HepG2 (cell line): ENCODE results near the gene SLC4A5. TPM values are rescaled to one million over a fixed set of nuclear protein-coding genes. Genes with fewer than 3 reads are reported as not detected.

ENCODE experiments used
- CREM ChIP-seq, 2 experiments: sonication (generic) in 1 of 2; formaldehyde crosslinking in 1 of 2; IDR thresholded peaks; 2 replicates each; pipeline versions ENCODE4 v1.4.0 to v1.6.1; 2016 to 2020; ENCODE audit warnings: antibody characterized with exemption in 1 of 2, mild to moderate bottlenecking in 1 of 2, missing genetic modification reagents in 1 of 2
- GFI1 ChIP-seq: sonication (generic); formaldehyde crosslinking; IDR thresholded peaks from 2 replicates; pipeline ENCODE4 v1.5.0; 2020; ENCODE audit warnings: missing genetic modification reagents, mild to moderate bottlenecking, borderline replicate concordance
- GMEB2 ChIP-seq: IDR thresholded peaks from 2 replicates; pipeline ENCODE4 v1.6.1; 2016; ENCODE audit warnings: missing biosample characterization, missing genetic modification reagents, low read depth
- HDAC2 ChIP-seq: sonication (generic); formaldehyde crosslinking; IDR thresholded peaks from 2 replicates; pipeline ENCODE4 v1.4.0; 2020; ENCODE audit warnings: missing genetic modification reagents
- HOXA7 ChIP-seq: sonication (generic); formaldehyde crosslinking; IDR thresholded peaks from 2 replicates; pipeline ENCODE4 v1.8.1; 2022; ENCODE audit warnings: mild to moderate bottlenecking, missing genetic modification reagents, moderate library complexity
- KLF16 ChIP-seq, 2 experiments: sonication (generic) in 1 of 2; formaldehyde crosslinking in 1 of 2; IDR thresholded peaks; 2 replicates each; pipeline versions ENCODE4 v1.6.1 to v1.8.0; 2016 to 2023; ENCODE audit warnings: missing genetic modification reagents in 2 of 2, missing compliant biosample characterization in 1 of 2
- PHF20 ChIP-seq: sonication (generic); formaldehyde crosslinking; IDR thresholded peaks from 2 replicates; pipeline ENCODE4 v1.5.0; 2020; ENCODE audit warnings: mild to moderate bottlenecking, missing genetic modification reagents
- PHF21A ChIP-seq: sonication (generic); formaldehyde crosslinking; IDR thresholded peaks from 2 replicates; pipeline ENCODE4 v1.5.0; 2020; ENCODE audit warnings: mild to moderate bottlenecking, missing genetic modification reagents
- RAD51 ChIP-seq: fragments of 450-650 bp; IDR thresholded peaks from 2 replicates; pipeline ENCODE4 v1.6.1; 2016; ENCODE audit warnings: borderline replicate concordance
- RFX3 ChIP-seq: IDR thresholded peaks from 2 replicates; pipeline ENCODE4 v1.6.1; 2016; ENCODE audit warnings: missing biosample characterization, missing genetic modification reagents
- RFXAP ChIP-seq: sonication (generic); formaldehyde crosslinking; IDR thresholded peaks from 2 replicates; pipeline ENCODE4 v1.4.0; 2020; ENCODE audit warnings: missing genetic modification reagents, borderline replicate concordance
- RXRA ChIP-seq: sonication (generic); formaldehyde crosslinking; IDR thresholded peaks from 2 replicates; pipeline ENCODE4 v1.5.1; 2020; ENCODE audit warnings: missing genetic modification reagents
- SIX1 ChIP-seq: sonication (generic); formaldehyde crosslinking; IDR thresholded peaks from 2 replicates; pipeline ENCODE4 v1.4.0; 2020; ENCODE audit warnings: missing genetic modification reagents, borderline replicate concordance
- SMYD3 ChIP-seq: sonication (generic); formaldehyde crosslinking; IDR thresholded peaks from 2 replicates; pipeline ENCODE4 v1.8.1; 2023; ENCODE audit warnings: mild to moderate bottlenecking, missing genetic modification reagents
- ZFAT ChIP-seq: sonication (generic); formaldehyde crosslinking; conservative IDR thresholded peaks from 2 replicates; pipeline ENCODE4 v1.8.1; 2023; ENCODE audit warnings: missing genetic modification reagents, inconsistent platforms
- ZMYM3 ChIP-seq: sonication (generic); formaldehyde crosslinking; IDR thresholded peaks from 2 replicates; pipeline ENCODE4 v1.5.1; 2020; ENCODE audit warnings: mild to moderate bottlenecking, missing genetic modification reagents
- ZNF317 ChIP-seq: sonication (generic); formaldehyde crosslinking; IDR thresholded peaks from 2 replicates; pipeline ENCODE4 v1.5.0; 2020; ENCODE audit warnings: mild to moderate bottlenecking, missing genetic modification reagents
- ZNF329 ChIP-seq: sonication (generic); formaldehyde crosslinking; IDR thresholded peaks from 2 replicates; pipeline ENCODE4 v1.9.0; 2021; ENCODE audit warnings: low read depth, mild to moderate bottlenecking, missing genetic modification reagents
- ZNF414 ChIP-seq: sonication (generic); formaldehyde crosslinking; IDR thresholded peaks from 2 replicates; pipeline ENCODE4 v1.5.0; 2020; ENCODE audit warnings: missing genetic modification reagents
- ZNF446 ChIP-seq: sonication (generic); formaldehyde crosslinking; IDR thresholded peaks from 2 replicates; pipeline ENCODE4 v1.5.0; 2020; ENCODE audit warnings: mild to moderate bottlenecking, missing genetic modification reagents
- ZNF460 ChIP-seq: sonication (generic); formaldehyde crosslinking; IDR thresholded peaks from 2 replicates; pipeline ENCODE4 v1.5.1; 2020; ENCODE audit warnings: missing genetic modification reagents, mild to moderate bottlenecking, borderline replicate concordance
- ZNF776 ChIP-seq: sonication (generic); formaldehyde crosslinking; IDR thresholded peaks from 2 replicates; pipeline ENCODE4 v1.4.0; 2020; ENCODE audit warnings: mild to moderate bottlenecking, missing genetic modification reagents
- polyA plus RNA-seq, 8 experiments: library from polyadenylated mRNA; depleted of rRNA in 3 of 8; stranded (reverse) in 7 of 8; unstranded in 1 of 8; fragments of >200 nt; fragmentation: Illumina TruSeq in 4 of 8; extraction: Trizol in 4 of 8; gene quantifications; 2 replicates each; pipeline versions ENCODE4 v1.2.1 to v1.2.3, GENCODE V29; 2011 to 2016; ENCODE audit warnings: low read depth in 4 of 8, missing spikeins in 1 of 8, mixed read lengths in 1 of 8; ENCODE audit not compliant: insufficient read depth in 1 of 8
- total RNA-seq, 5 experiments: library from RNA; depleted of rRNA; stranded (reverse); fragments of >200 nt; fragmentation: Illumina TruSeq; extraction: Trizol; gene quantifications; 2 replicates each; pipeline ENCODE4 v1.2.3, GENCODE V29; 2016; ENCODE audit warnings: low read depth in 1 of 5
- TF ChIP-seq, protein P1 (sequence below): sonication (generic); formaldehyde crosslinking; IDR thresholded peaks from 2 replicates; pipeline ENCODE4 v1.8.0; 2022; ENCODE audit warnings: missing genetic modification reagents, mild to moderate bottlenecking, inconsistent platforms, borderline replicate concordance
- TF ChIP-seq, protein P2 (sequence below): sonication (generic); IDR thresholded peaks from 2 replicates; pipeline ENCODE4 v1.6.1; 2016; ENCODE audit warnings: low read depth, borderline replicate concordance

The SLC4A5 gene
- total and polyA plus RNA-seq, 2 of the 13 experiments (the other 11 are each of a cell fraction or from before 2014, with no cell fraction given) = 0.50 TPM; not detected in 1

DNA sequence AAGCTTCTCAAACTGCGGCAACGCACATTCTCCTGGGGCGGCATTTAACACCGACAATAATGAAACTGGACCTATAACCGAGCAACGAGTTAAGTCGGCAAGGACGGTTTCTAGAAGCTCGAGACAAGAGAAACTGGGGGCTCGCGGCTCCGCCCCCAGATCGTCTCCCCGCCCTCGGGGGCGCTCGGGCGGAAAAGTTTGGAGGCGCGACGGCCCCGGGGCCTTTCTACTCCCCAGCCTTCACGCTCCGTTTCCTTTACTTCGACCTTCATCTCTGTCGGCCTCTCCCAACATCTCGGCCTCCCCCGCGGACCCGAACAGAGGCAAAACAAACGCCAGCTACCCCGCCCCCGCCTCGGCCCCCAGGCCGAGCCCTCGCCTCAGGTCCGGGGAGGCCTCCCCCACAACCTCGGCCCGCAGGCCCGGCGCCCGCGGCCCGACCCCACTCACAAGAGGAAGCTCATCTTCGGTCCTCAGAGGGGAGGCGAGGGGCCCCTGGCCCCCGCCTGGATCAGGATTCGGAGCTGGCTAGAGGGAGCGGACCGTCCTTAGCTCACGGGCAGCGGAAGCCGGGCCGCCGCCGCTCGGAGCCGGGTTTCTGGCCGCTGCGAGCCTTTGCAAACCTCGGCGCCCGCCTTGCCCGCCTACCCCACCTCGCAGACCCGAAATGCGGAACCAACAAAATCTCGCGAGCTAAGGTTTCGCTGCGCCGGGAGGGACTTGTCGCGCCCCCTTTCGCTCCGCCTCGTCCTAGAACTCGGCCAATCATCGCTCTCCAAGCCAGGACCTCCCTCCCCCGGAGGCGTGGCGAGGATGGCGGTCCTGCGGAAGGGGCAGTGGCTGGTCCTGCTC, 164.8 kb downstream of the SLC4A5 start, which contains the start of gene MOB1A (continued):
- TF ChIP-seq, protein P1, sequence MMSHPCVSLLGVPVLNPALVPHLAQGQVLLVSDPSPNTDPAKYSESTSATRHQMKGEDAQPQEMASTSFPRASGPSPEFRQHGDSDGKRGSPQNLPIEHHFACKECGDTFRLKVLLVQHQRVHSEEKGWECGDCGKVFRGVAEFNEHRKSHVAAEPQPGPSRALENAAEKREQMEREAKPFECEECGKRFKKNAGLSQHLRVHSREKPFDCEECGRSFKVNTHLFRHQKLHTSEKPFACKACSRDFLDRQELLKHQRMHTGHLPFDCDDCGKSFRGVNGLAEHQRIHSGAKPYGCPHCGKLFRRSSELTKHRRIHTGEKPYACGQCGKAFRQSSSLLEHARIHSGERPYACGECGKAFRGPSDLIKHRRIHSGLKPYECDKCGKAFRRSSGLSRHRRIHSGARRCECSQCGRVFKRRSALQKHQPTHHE (CRISPR knock-in tag) = peak; percentile 83; the same call in 1 of the 2 replicates
- TF ChIP-seq RFX3 (CRISPR knock-in tag) = no peak
- no peak for TF ChIP-seq ZNF317 (CRISPR knock-in tag)
- peak; percentile 86 for TF ChIP-seq GFI1 (CRISPR knock-in tag)
- peak; percentile 69 for TF ChIP-seq PHF21A (CRISPR knock-in tag)
- no peak for TF ChIP-seq SIX1
- peak; percentile 26; the same call in 1 of the 2 replicates for TF ChIP-seq ZNF460 (CRISPR knock-in tag)
- peak; percentile 83 for TF ChIP-seq PHF20 (CRISPR knock-in tag)
- TF ChIP-seq GMEB2 = no peak
- peak; percentile 8; the same call in 1 of the 2 replicates for TF ChIP-seq HDAC2
- TF ChIP-seq ZNF329 = 0 out of 2 replicates have a peak, but pooled peaks have one; percentile 40
- TF ChIP-seq ZNF446 (CRISPR knock-in tag) = no peak
- no peak; the same call in 1 of the 2 replicates for TF ChIP-seq ZNF776 (CRISPR knock-in tag)
- peak; percentile 52; the same call in 1 of the 2 replicates for TF ChIP-seq ZNF414 (CRISPR knock-in tag)
- TF ChIP-seq CREM (IDR thresholded peaks at IDR 0.05) = peak; percentile 39; the same call in 1 of the 2 replicates
- no peak for TF ChIP-seq CREM (CRISPR knock-in tag; IDR thresholded peaks at IDR 0.05)
- no peak for TF ChIP-seq ZFAT
- TF ChIP-seq, protein P2, sequence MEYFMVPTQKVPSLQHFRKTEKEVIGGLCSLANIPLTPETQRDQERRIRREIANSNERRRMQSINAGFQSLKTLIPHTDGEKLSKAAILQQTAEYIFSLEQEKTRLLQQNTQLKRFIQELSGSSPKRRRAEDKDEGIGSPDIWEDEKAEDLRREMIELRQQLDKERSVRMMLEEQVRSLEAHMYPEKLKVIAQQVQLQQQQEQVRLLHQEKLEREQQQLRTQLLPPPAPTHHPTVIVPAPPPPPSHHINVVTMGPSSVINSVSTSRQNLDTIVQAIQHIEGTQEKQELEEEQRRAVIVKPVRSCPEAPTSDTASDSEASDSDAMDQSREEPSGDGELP = no peak; the same call in 1 of the 2 replicates
- TF ChIP-seq ZMYM3 (CRISPR knock-in tag) = no peak; the same call in 1 of the 2 replicates
- peak in 1 of 2 experiments; percentile 90; a peak in 2 of 4 replicates for TF ChIP-seq KLF16 (CRISPR knock-in tag; IDR thresholded peaks at IDR 0.05)
- TF ChIP-seq RXRA (CRISPR knock-in tag) = peak; percentile 56; the same call in 1 of the 2 replicates
- no peak for TF ChIP-seq RAD51
- no peak for TF ChIP-seq HOXA7 (CRISPR knock-in tag)
- peak; percentile 25; the same call in 1 of the 2 replicates for TF ChIP-seq RFXAP (CRISPR knock-in tag)
- TF ChIP-seq SMYD3 = no peak
